ENCODE data around the gene PFDN4. TPM values are rescaled to one million over a fixed set of nuclear protein-coding genes. Genes with fewer than 3 reads are reported as not detected.

Gene PFDN4
- total and polyA plus RNA-seq, 2 of the 13 experiments (the other 11 are each of a cell fraction or from before 2014, with no cell fraction given): 59.8 to 227 TPM

DNA sequence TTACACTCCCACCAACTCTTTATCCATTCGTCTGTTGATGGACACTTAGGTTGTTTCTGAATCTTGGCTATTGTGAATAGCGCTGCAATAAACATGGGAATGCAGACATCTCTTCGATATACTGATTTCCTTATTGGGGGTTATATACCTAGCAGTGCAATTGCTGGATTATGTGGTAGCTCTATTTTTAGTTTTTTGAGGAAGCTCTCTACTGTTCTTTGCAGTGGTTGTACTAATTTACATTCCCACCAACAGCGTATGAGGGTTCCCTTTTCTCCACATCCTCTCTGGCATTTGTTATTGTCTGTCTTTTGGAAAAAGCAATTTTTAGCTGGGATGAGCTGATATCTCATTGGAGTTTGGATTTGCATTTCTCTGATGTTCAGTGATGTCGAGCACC is 4.6 kb upstream of the PFDN4 start:
- Histone ChIP-seq H3K9ac (ENCODE audit: insufficient read depth, low read depth, low read length) (no peak overlapping the region), H3K27me3 (ENCODE audit: control insufficient read depth in 1 of 2, insufficient read depth in 2 of 2, low read length in 2 of 2) (peaks cover 0 to 14% of the 10 kb centered on the region in 2 experiments; a peak in 1 of 5 replicates), H3K79me2 (ENCODE audit: insufficient read depth, low read length) (peaks cover 2% of the 10 kb centered on the region), H2AFZ (ENCODE audit: low read length) (no peak overlapping the region), H3K4me2 (ENCODE audit: low read depth, low read length) (no peak overlapping the region), H3K4me3 (replicated peaks in 1 of 3; ENCODE audit: insufficient read depth in 1 of 3, low read depth in 2 of 3, low read length in 3 of 3) (no peak overlapping the region), H3K27ac (ENCODE audit: extremely low read length, insufficient read depth, low read length) (no peak overlapping the region), H3K36me3 (replicated peaks in 1 of 2; ENCODE audit: control insufficient read depth in 1 of 2, insufficient read depth in 2 of 2, low read length in 2 of 2) (no peaks in the 10 kb centered on the region), H3K4me1 (ENCODE audit: insufficient read depth, low read length) (peaks cover 29% of the 10 kb centered on the region), H4K20me1 (ENCODE audit: insufficient read depth, low read length) (no peaks in the 10 kb centered on the region), H3K9me3 (ENCODE audit: low read length) (no peaks in the 10 kb centered on the region)
- TF ChIP-seq SOX5 (CRISPR knock-in tag; IDR thresholded peaks at IDR 0.05; ENCODE audit: borderline replicate concordance): no peak
- TF ChIP-seq, protein P1, sequence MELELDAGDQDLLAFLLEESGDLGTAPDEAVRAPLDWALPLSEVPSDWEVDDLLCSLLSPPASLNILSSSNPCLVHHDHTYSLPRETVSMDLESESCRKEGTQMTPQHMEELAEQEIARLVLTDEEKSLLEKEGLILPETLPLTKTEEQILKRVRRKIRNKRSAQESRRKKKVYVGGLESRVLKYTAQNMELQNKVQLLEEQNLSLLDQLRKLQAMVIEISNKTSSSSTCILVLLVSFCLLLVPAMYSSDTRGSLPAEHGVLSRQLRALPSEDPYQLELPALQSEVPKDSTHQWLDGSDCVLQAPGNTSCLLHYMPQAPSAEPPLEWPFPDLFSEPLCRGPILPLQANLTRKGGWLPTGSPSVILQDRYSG (CRISPR knock-in tag; IDR thresholded peaks at IDR 0.05): no peak
- no peak for TF ChIP-seq ZNF441 (CRISPR knock-in tag; IDR thresholded peaks at IDR 0.05; ENCODE audit: borderline replicate concordance)
- TF ChIP-seq MBD4 (IDR thresholded peaks at IDR 0.05; ENCODE audit: borderline replicate concordance, low read length): no peak
- TF ChIP-seq ZNF530 (CRISPR knock-in tag; IDR thresholded peaks at IDR 0.05; ENCODE audit: low read depth): no peak
- TF ChIP-seq IRF2 (CRISPR knock-in tag; IDR thresholded peaks at IDR 0.05): no peak
- TF ChIP-seq RFX3 (CRISPR knock-in tag; IDR thresholded peaks at IDR 0.05): no peak
- TF ChIP-seq, protein P2, sequence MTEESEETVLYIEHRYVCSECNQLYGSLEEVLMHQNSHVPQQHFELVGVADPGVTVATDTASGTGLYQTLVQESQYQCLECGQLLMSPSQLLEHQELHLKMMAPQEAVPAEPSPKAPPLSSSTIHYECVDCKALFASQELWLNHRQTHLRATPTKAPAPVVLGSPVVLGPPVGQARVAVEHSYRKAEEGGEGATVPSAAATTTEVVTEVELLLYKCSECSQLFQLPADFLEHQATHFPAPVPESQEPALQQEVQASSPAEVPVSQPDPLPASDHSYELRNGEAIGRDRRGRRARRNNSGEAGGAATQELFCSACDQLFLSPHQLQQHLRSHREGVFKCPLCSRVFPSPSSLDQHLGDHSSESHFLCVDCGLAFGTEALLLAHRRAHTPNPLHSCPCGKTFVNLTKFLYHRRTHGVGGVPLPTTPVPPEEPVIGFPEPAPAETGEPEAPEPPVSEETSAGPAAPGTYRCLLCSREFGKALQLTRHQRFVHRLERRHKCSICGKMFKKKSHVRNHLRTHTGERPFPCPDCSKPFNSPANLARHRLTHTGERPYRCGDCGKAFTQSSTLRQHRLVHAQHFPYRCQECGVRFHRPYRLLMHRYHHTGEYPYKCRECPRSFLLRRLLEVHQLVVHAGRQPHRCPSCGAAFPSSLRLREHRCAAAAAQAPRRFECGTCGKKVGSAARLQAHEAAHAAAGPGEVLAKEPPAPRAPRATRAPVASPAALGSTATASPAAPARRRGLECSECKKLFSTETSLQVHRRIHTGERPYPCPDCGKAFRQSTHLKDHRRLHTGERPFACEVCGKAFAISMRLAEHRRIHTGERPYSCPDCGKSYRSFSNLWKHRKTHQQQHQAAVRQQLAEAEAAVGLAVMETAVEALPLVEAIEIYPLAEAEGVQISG (CRISPR knock-in tag; IDR thresholded peaks at IDR 0.05): no peak
- TF ChIP-seq SNAI1 (CRISPR knock-in tag; IDR thresholded peaks at IDR 0.05; ENCODE audit: borderline replicate concordance): no peak
- TF ChIP-seq ZNF619 (CRISPR knock-in tag; IDR thresholded peaks at IDR 0.05): no peak
- TF ChIP-seq ZNF136 (CRISPR knock-in tag; IDR thresholded peaks at IDR 0.05; ENCODE audit: low read depth): no peak
- TF ChIP-seq ZNF839 (CRISPR knock-in tag; IDR thresholded peaks at IDR 0.05; ENCODE audit: borderline replicate concordance): no peak
- TF ChIP-seq ZNF543 (CRISPR knock-in tag; IDR thresholded peaks at IDR 0.05): no peak
- no peak for TF ChIP-seq NKX3-1 (CRISPR knock-in tag; IDR thresholded peaks at IDR 0.05)
- WGBS (ENCODE audit: low lambda C conversion rate): 35% methylated on average over 5 of the region's 5 CpGs
- BruUV-seq (replicated peaks): no TSS peak
- intact Hi-C loops (cut with micrococcal nuclease; ENCODE audit: unreplicated experiment) (no loop called here), in situ Hi-C loops (cut with HindIII; ENCODE audit: extremely low pct_ligation_motif_present, low pct_unique_long_range_greater_than_20kb) (loop anchor here (10.0 to 25.0 kb wide), 2 partner anchors 628 to 1116 kb away; no protein-coding TSS in a partner anchor)
- CTCF ChIA-PET (ENCODE audit: low intra/inter-chr PET ratio, low total read pairs): no interaction called here
- ATAC-seq (no peak), FAIRE-seq (no peak), DNase-seq (ENCODE audit: low spot score) (no peak)
- POLR2A ChIA-PET: no interaction called here
